MM.1S (cell line): ENCODE measurements around the gene FGFBP1.

Experiments
- DNase-seq: peaks from one replicate; pipeline ENCODE4 v3.0.0-alpha.2; 2015
- H2AFZ ChIP-seq: fragments of 300-600 bp; sonication (generic); 2 replicates; pipeline ENCODE4 v1.6.0; 2016; ENCODE audit warnings: antibody characterized with exemption, low read length
- H3F3A ChIP-seq: fragments of 300-600 bp; sonication (generic); 2 replicates; pipeline ENCODE4 v1.6.1; 2016; ENCODE audit warnings: mild to moderate bottlenecking, antibody characterized with exemption, low read length, moderate library complexity, mixed read lengths; ENCODE audit not compliant: insufficient read depth
- H3K27ac ChIP-seq: fragments of 300-600 bp; sonication (generic); 2 replicates; pipeline ENCODE4 v1.5.1; 2016; ENCODE audit warnings: mild to moderate bottlenecking, low read length
- H3K27me3 ChIP-seq: fragments of 300-600 bp; sonication (generic); replicated peaks from 2 replicates; pipeline ENCODE4 v1.6.0; 2016; ENCODE audit warnings: low read length; ENCODE audit not compliant: insufficient read depth
- H3K36me3 ChIP-seq: fragments of 300-600 bp; sonication (generic); replicated peaks from 2 replicates; pipeline ENCODE4 v1.6.1; 2016; ENCODE audit warnings: mild to moderate bottlenecking, low read length, mixed read lengths; ENCODE audit not compliant: insufficient read depth
- H3K4me1 ChIP-seq: fragments of 300-600 bp; sonication (generic); 2 replicates; pipeline ENCODE4 v1.6.1; 2016; ENCODE audit warnings: low read length, mixed read lengths
- H3K4me2 ChIP-seq: fragments of 300-600 bp; sonication (generic); 2 replicates; pipeline ENCODE4 v1.6.0; 2016; ENCODE audit warnings: low read depth, low read length
- H3K4me3 ChIP-seq: fragments of 300-600 bp; sonication (generic); 2 replicates; pipeline ENCODE4 v1.5.1; 2016; ENCODE audit warnings: low read length, mixed read lengths
- H3K79me2 ChIP-seq: fragments of 300-600 bp; sonication (generic); 2 replicates; pipeline ENCODE4 v1.6.1; 2016; ENCODE audit warnings: mixed run types, low read length, mixed read lengths
- H3K9ac ChIP-seq: fragments of 300-600 bp; sonication (generic); 2 replicates; pipeline ENCODE4 v1.6.1; 2016; ENCODE audit warnings: low read length, mixed read lengths
- H3K9me2 ChIP-seq: fragments of 300-600 bp; sonication (generic); replicated peaks from 2 replicates; pipeline ENCODE4 v1.6.1; 2016; ENCODE audit warnings: mild to moderate bottlenecking, low read length, mixed read lengths; ENCODE audit not compliant: insufficient read depth
- H3K9me3 ChIP-seq: fragments of 300-600 bp; sonication (generic); replicated peaks from 2 replicates; pipeline ENCODE4 v1.6.1; 2016; ENCODE audit warnings: mild to moderate bottlenecking, low read length, mixed read lengths; ENCODE audit not compliant: insufficient read depth
- H4K20me1 ChIP-seq: fragments of 300-600 bp; sonication (generic); 2 replicates; pipeline ENCODE4 v1.6.1; 2016; ENCODE audit warnings: mild to moderate bottlenecking, low read length, moderate library complexity, mixed read lengths; ENCODE audit not compliant: insufficient read depth
- CTCF ChIP-seq: fragments of 300-600 bp; sonication (generic); IDR thresholded peaks from 2 replicates; pipeline ENCODE4 v1.5.1; 2016; ENCODE audit warnings: antibody characterized with exemption, low read length, mixed read lengths
- EZH2 ChIP-seq: fragments of 300-600 bp; sonication (generic); optimal IDR thresholded peaks from 2 replicates; pipeline ENCODE3; 2017; ENCODE audit warnings: low read depth, mild to moderate bottlenecking, antibody characterized with exemption, low read length, mixed read lengths
- EZH2phosphoT487 ChIP-seq: fragments of 300-600 bp; sonication (generic); IDR thresholded peaks from 2 replicates; pipeline ENCODE4 v1.6.1; 2018; ENCODE audit warnings: antibody characterized with exemption, low read length

FGFBP1 gene

DNA sequence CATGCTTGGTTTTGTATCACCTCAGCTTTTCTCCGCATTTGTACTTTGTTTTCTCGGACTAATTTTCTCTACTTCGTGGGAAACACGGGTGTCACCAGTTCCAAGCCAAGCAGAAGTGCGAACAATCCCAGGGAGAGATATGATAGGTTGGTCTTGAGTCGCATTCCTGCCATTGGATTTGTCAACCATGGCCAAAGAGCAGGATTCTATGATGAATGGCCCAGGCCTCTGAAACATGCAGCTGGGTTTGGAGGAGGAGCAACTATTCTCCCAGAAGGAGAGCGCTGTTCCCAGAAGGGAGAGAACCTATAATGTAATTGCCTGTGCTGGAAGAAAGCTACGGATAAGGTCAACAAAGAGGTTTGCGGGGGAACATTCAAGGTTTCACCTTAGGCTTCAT, 10.3 kb upstream of the FGFBP1 start:
- Histone ChIP-seq H3K27me3 (no peaks in the 10 kb centered on the region), H3K9me3 (no peaks in the 10 kb centered on the region), H3K27ac (no peak overlapping the region), H3K36me3 (no peaks in the 10 kb centered on the region), H3K79me2 (no peaks in the 10 kb centered on the region), H3K4me2 (no peak overlapping the region), H3K4me1 (no peaks in the 10 kb centered on the region), H2AFZ (no peak overlapping the region), H3K9ac (no peak overlapping the region), H3K4me3 (no peak overlapping the region), H3K9me2 (no peaks in the 10 kb centered on the region), H3F3A (no peaks in the 10 kb centered on the region), H4K20me1 (no peaks in the 10 kb centered on the region)
- DNase-seq: no peak
- TF ChIP-seq EZH2phosphoT487 (no peak), EZH2 (no peak), CTCF (no peak)

- Histone ChIP-seq H3K9me2 (no peaks in the 10 kb centered on the region), H3K4me3 (no peak overlapping the region), H3K9ac (no peak overlapping the region), H3K79me2 (no peaks in the 10 kb centered on the region), H3K9me3 (no peaks in the 10 kb centered on the region), H3K36me3 (no peaks in the 10 kb centered on the region), H3K4me2 (no peak overlapping the region), H3K4me1 (no peaks in the 10 kb centered on the region), H4K20me1 (no peaks in the 10 kb centered on the region), H3F3A (no peaks in the 10 kb centered on the region), H3K27me3 (no peaks in the 10 kb centered on the region), H2AFZ (no peak overlapping the region), H3K27ac (no peak overlapping the region)
- TF ChIP-seq EZH2phosphoT487 (no peak), CTCF (no peak), EZH2 (no peak)
- no peak for DNase-seq
Measured at GRCh38 chr4:15947684-15948083, 9.1 kb upstream of the FGFBP1 start.

GRCh38 chr4:15945516-15945915, 7.0 kb upstream of the FGFBP1 start:
- H3K27ac ChIP-seq: no peak overlapping the region
- no peak overlapping the region for H3K4me2 ChIP-seq
- no peak overlapping the region for H3K4me3 ChIP-seq
- no peaks in the 10 kb centered on the region for H3K9me3 ChIP-seq
- no peak overlapping the region for H3K9ac ChIP-seq
- H3K36me3 ChIP-seq: no peaks in the 10 kb centered on the region
- no peaks in the 10 kb centered on the region for H3F3A ChIP-seq
- no peak for TF ChIP-seq CTCF
- no peak for TF ChIP-seq EZH2phosphoT487
- no peak for TF ChIP-seq EZH2
- H3K4me1 ChIP-seq: no peaks in the 10 kb centered on the region
- H3K79me2 ChIP-seq: no peaks in the 10 kb centered on the region
- H4K20me1 ChIP-seq: no peaks in the 10 kb centered on the region
- H2AFZ ChIP-seq: no peak overlapping the region
- H3K27me3 ChIP-seq: no peaks in the 10 kb centered on the region
- H3K9me2 ChIP-seq: no peaks in the 10 kb centered on the region
- DNase-seq: no peak
